Colonic mucosa (tissue), 4 donors: ENCODE measurements around the gene WDR20. TPM values are rescaled to one million over a fixed set of nuclear protein-coding genes. Genes with fewer than 3 reads are reported as not detected.

Experiments used
- DNase-seq: peaks from one replicate; pipeline ENCODE4 v3.0.0-alpha.2; 2020
- H3K27ac ChIP-seq: fragments of 200-600 bp; one replicate; pipeline ENCODE4 v1.8.0; 2021
- H3K27me3 ChIP-seq: fragments of 200-600 bp; one replicate; pipeline ENCODE4 v1.8.0; 2021
- H3K36me3 ChIP-seq: fragments of 200-600 bp; one replicate; pipeline ENCODE4 v1.8.0; 2021
- H3K4me1 ChIP-seq: fragments of 200-600 bp; one replicate; pipeline ENCODE4 v1.8.0; 2021; ENCODE audit warnings: mild to moderate bottlenecking
- H3K4me3 ChIP-seq: fragments of 200-600 bp; one replicate; pipeline ENCODE4 v1.8.0; 2021
- H3K9ac ChIP-seq, 2 donors: one replicate each; pipeline ENCODE4 v1.7.0; 2013; ENCODE audit warnings: control low read depth in 2 of 2, low read depth in 2 of 2, low read length in 2 of 2
- H3K9me3 ChIP-seq: fragments of 200-600 bp; one replicate; pipeline ENCODE4 v1.8.0; 2021
- CTCF ChIP-seq: fragments of 200-600 bp; IDR thresholded peaks from one replicate; pipeline ENCODE4 v1.8.0; 2022; ENCODE audit warnings: antibody characterized with exemption, mild to moderate bottlenecking
- intact Hi-C: fragments of 100-400 bp; cut with DNase I; formaldehyde crosslinking; loops from one replicate; pipeline ENCODE4 v1.14.1; 2022
- total RNA-seq, 2 donors: library from RNA; stranded (reverse); fragmentation: NEBNext Ultra II Directional in 1 of 2; extraction: Animal tissue kit (Norgen Biotek cat#: 25700) in 1 of 2; gene quantifications; one replicate each; pipeline ENCODE4 v1.2.1, GENCODE V29; 2021
- donor health status: healthy.
- donor health status: DM: no; HTN: no; CAD: no.
- donor health status: DM: no; HTN: no; CAD: no.

WDR20 gene
- total RNA-seq, 2 donors from 2014 or later = 30.0 to 31.2 TPM

DNA sequence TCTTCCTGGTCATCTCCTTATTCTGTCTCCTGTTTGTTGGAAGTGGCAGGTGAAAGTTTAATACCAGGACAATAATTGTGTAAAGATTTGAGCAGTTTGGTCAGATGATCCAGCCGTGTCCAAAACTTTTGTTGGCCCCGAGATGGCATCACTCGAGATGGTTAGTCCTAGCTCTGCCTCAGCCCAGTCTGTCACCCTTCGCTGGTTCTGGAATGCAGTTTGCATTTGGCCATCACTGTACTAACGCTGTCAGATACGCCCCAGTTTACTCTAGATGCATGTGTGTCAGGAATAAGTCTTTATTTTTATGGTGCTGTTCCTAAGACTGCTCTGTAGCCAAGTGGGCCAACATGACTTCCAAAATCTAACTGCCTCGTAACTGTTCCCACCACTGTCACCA, 85.7 kb downstream of the WDR20 start:
- TF ChIP-seq CTCF = no peak
- Histone ChIP-seq H3K36me3 (no peaks in the 10 kb centered on the region), H3K27me3 (no peaks in the 10 kb centered on the region), H3K9me3 (no peaks in the 10 kb centered on the region), H3K9ac (no peak overlapping the region), H3K4me3 (no peak overlapping the region), H3K27ac (no peak overlapping the region), H3K4me1 (no peaks in the 10 kb centered on the region)
- DNase-seq = no peak
- intact Hi-C loops = no loop called here

DNA sequence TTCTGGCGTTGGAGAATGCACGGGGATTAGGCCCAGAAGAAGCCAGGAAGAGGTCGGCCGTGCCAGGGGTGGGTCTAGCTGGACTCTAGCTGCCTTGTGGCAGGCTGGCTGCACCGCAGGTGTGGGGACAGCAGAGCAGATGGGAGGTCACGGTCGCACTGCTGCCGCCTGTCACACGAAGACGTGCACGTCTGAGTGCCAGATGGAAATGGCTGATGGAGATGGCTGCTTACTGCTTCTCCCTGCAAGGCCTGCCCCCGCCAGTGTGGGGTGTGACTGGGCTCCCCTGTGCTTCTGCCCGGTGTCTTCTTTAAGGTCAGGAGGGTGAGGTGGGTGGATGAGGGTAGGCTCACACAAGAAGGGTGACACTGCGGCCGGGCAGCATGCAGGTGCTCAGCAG, 86.2 kb downstream of the WDR20 start:
- TF ChIP-seq CTCF = no peak
- no peaks in the 10 kb centered on the region for H3K27me3 ChIP-seq
- intact Hi-C loops = no loop called here
- no peak for DNase-seq
- no peak overlapping the region for H3K27ac ChIP-seq
- H3K36me3 ChIP-seq = no peaks in the 10 kb centered on the region
- H3K9me3 ChIP-seq = no peaks in the 10 kb centered on the region
- H3K4me1 ChIP-seq = no peaks in the 10 kb centered on the region
- H3K4me3 ChIP-seq = no peak overlapping the region
- H3K9ac ChIP-seq = no peak overlapping the region

DNA sequence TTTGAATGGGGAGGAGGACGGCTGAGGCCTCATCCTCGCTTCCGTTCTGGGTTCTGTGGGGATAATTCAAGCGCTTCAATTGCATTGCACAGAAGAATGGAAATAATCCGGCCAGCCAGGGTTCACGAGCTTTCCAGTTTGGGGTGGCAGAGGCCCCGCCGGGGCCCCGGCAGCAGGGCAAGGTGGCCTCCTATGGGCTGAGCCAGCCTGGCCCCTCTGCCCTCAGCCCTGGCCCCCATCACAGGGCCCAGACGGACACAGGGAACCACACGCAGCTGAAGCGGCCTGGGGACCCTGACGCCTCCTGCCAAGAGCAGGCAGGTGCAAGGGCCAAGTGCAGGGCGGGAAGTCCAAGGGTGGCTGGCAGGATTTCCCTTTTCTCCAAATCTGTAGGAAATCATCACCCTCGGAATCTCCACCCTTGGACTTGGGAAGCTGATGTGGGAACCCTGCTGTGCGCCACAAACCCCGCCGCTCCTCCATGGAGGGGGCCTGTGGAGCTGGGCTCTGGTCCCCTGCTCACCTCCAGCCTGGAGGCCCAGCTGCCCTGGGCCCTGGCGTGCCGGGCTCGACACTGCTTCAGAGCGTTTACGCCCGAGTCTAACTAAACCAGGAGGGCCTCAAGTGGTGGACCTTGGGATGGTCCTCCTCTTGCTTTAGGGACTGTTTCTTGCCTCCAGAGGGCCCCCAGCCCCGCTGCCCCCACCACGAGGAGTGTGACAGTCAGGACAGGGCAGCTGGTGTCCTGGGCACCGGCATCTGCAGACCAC, 86.8 kb downstream of the WDR20 start:
- Histone ChIP-seq H3K36me3 (no peaks in the 10 kb centered on the region), H3K4me3 (no peak overlapping the region), H3K27me3 (no peaks in the 10 kb centered on the region), H3K9ac (no peak overlapping the region), H3K4me1 (no peaks in the 10 kb centered on the region), H3K27ac (no peak overlapping the region), H3K9me3 (no peaks in the 10 kb centered on the region)
- no peak for TF ChIP-seq CTCF
- no peak for DNase-seq
- intact Hi-C loops = no loop called here

DNA sequence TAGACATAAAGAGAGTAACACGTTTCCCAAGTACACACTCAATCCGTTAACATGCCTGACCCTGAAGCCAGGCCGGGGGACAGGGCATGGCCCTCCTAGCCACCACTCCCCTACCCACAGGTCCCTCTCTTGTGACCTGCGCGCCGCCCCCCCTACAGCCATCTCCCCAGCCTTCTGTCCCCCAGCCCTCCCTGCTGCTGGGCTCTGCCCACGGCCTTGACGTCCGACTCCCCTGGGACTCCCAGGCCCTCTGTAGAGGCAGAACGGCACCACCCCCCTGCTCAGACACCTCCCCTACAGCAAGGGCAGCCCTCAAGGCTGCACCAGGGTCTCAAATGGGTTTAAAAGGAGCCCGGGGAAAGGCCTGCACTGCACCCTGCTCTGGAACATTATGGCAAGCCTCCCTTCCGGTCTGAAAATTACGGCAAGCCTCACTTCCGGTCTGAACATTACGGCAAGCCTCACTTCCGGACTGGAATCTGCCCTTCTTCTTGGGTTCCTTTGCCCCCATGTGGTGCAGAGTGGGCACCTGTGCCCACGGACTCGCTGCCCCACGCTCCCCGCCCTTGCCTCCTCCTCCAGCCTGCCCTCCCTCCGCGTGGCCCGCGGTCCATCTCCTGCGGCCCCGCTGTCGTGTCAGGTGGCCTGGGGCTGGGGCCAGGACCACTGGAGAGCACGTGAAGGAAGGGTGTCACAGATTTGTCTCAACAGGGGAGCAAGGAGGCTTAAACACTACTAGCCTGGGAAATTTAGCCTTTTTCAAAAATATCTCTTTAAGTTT, 87.7 kb downstream of the WDR20 start:
- TF ChIP-seq CTCF = no peak
- Histone ChIP-seq H3K9ac (no peak overlapping the region), H3K36me3 (no peaks in the 10 kb centered on the region), H3K27ac (no peak overlapping the region), H3K4me1 (no peaks in the 10 kb centered on the region), H3K27me3 (no peaks in the 10 kb centered on the region), H3K9me3 (no peaks in the 10 kb centered on the region), H3K4me3 (no peak overlapping the region)
- DNase-seq = no peak
- intact Hi-C loops = no loop called here

DNA sequence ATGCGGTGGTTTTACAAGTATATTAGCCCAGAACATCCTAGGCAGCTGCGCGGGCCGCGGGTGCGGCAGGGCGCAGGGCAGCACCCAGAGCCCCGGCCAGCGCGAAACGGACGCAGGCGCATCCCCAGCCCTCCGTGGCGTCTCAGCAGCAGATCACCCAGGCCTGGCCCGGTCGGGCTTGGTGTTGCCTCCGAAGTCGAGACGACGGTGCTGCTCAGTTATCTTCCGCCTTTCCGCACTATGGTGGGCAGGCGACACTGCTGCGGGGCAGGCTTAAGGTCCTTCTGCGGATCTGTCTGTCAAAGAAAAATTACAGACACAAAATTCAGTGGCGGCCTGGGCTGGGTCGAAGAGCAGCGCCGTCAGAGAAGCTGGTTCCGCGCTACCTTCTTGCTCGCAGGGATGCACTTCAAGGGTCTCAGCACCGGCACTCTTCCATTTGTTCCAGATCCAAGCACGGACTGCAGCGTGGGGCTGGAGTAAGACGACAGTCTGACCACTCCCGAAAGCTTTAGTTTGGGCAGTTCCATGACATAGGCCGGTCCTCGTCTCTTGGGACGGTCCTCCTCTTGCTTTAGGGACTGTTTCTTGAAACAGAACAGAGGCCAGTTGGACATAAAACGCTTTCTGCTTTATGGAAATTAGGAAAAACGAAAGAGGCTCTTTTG, 89.5 kb downstream of the WDR20 start:
- Histone ChIP-seq H3K4me3 (no peak overlapping the region), H3K36me3 (no peaks in the 10 kb centered on the region), H3K9ac (no peak overlapping the region), H3K27me3 (no peaks in the 10 kb centered on the region), H3K27ac (no peak overlapping the region), H3K9me3 (no peaks in the 10 kb centered on the region), H3K4me1 (no peaks in the 10 kb centered on the region)
- DNase-seq = no peak
- intact Hi-C loops = no loop called here
- no peak for TF ChIP-seq CTCF
